A549 (cell line): ENCODE measurements around the gene INVS. TPM values are rescaled to one million over a fixed set of nuclear protein-coding genes. Genes with fewer than 3 reads are reported as not detected.

ENCODE experiments used
- ATAC-seq, 2 experiments: fragments of 200-7000 bp in 1 of 2; fragments of >200 bp in 1 of 2; cut with Nextera tagmentation in 1 of 2; cut with Tn5 transposase in 1 of 2; 3 replicates each; pipeline versions ENCODE4 v1.8.0 to v1.9.1; 2018 to 2020; ENCODE audit warnings: mild to moderate bottlenecking in 1 of 2, moderate library complexity in 1 of 2
- CTCF ChIA-PET: fragments of 300-600 bp; sonication (Branson Sonifier 250); formaldehyde crosslinking; extraction: SDS; loops from one replicate; lab custom pipeline; 2021; ENCODE audit warnings: antibody characterized with exemption, inconsistent platforms; lab: Yijun Ruan, JAX
- POLR2A ChIA-PET: fragments of 350-600 bp; formaldehyde crosslinking; extraction: SDS; loops from one replicate; lab custom pipeline; 2021; ENCODE audit warnings: antibody characterized with exemption, inconsistent platforms; lab: Yijun Ruan, JAX
- DNase-seq, 2 experiments: peaks; one replicate each; pipeline versions ENCODE4 v3.0.0 to v3.0.0-alpha.2; 2011 to 2016; ENCODE audit warnings: low read depth in 1 of 2, low spot score in 1 of 2
- FAIRE-seq: peaks from 2 replicates; lab custom pipeline; 2011; peaks lifted over from hg19 to GRCh38; lab: Jason Lieb, UNC
- H3K27ac ChIP-seq, 2 experiments: fragments of >200 bp; sonication (Bioruptor Twin); formaldehyde crosslinking; 3 replicates each; pipeline ENCODE4 v1.5.1; 2016 to 2017
- H3K4me1 ChIP-seq: fragments of >200 bp; sonication (Bioruptor Twin); formaldehyde crosslinking; 3 replicates; pipeline ENCODE4 v1.6.1; 2016
- H3K4me2 ChIP-seq: fragments of >200 bp; sonication (Bioruptor Twin); formaldehyde crosslinking; 3 replicates; pipeline ENCODE4 v1.6.1; 2016
- H3K4me3 ChIP-seq: fragments of >200 bp; sonication (Bioruptor Twin); formaldehyde crosslinking; 3 replicates; pipeline ENCODE4 v1.5.1; 2016
- H3K9me3 ChIP-seq: fragments of >200 bp; sonication (Bioruptor Twin); formaldehyde crosslinking; 3 replicates; pipeline ENCODE4 v1.6.1; 2016
- BHLHE40 ChIP-seq: IDR thresholded peaks from 2 replicates; pipeline ENCODE4 v1.6.1; 2012; ENCODE audit warnings: low read depth, low read length, inconsistent platforms
- EHF ChIP-seq: fragments of 250-450 bp; sonication (Bioruptor Pico); IDR thresholded peaks from 2 replicates; pipeline ENCODE4 v1.5.0; 2020; ENCODE audit warnings: mild to moderate bottlenecking
- EP300 ChIP-seq, 2 experiments: fragments of >200 bp; sonication (Bioruptor Twin); formaldehyde crosslinking; IDR thresholded peaks; 2 replicates in 1 of 2; 3 replicates in 1 of 2; pipeline ENCODE4 v1.6.1; 2016 to 2017
- ESRRA ChIP-seq: fragments of 150-350 bp; IDR thresholded peaks from 2 replicates; pipeline ENCODE4 v1.6.1; 2014; ENCODE audit warnings: mild to moderate bottlenecking, low read length, borderline replicate concordance
- GATA3 ChIP-seq: IDR thresholded peaks from 2 replicates; pipeline ENCODE4 v1.6.1; 2012; ENCODE audit warnings: borderline replicate concordance
- HOXB13 ChIP-seq: fragments of 250-450 bp; sonication (Bioruptor Pico); IDR thresholded peaks from 2 replicates; pipeline ENCODE4 v1.5.0; 2020; ENCODE audit warnings: low read depth, mild to moderate bottlenecking, moderate library complexity
- JUN ChIP-seq, 2 experiments: fragments of >200 bp; sonication (Bioruptor Twin); formaldehyde crosslinking; IDR thresholded peaks; 2 replicates in 1 of 2; 3 replicates in 1 of 2; pipeline ENCODE4 v1.6.1; 2016 to 2017
- NFE2L2 ChIP-seq: fragments of 150-350 bp; conservative IDR thresholded peaks from 2 replicates; pipeline ENCODE4 v1.6.1; 2014; ENCODE audit warnings: low read length
- NR3C1 ChIP-seq: fragments of >200 bp; sonication (Bioruptor Twin); formaldehyde crosslinking; IDR thresholded peaks from 3 replicates; pipeline ENCODE4 v1.6.1; 2017
- POLR2AphosphoS2 ChIP-seq: conservative IDR thresholded peaks from 2 replicates; pipeline ENCODE4 v1.6.1; 2012; ENCODE audit warnings: low read length, improper control_type of control experiment, inconsistent platforms
- RARB ChIP-seq: fragments of 250-450 bp; sonication (Bioruptor Pico); IDR thresholded peaks from 2 replicates; pipeline ENCODE4 v1.8.0; 2021; ENCODE audit warnings: mild to moderate bottlenecking, moderate library complexity
- RNF2 ChIP-seq: fragments of 200-600 bp; sonication (generic); IDR thresholded peaks from 2 replicates; pipeline ENCODE4 v1.6.1; 2016; ENCODE audit warnings: low read depth, mild to moderate bottlenecking, antibody characterized with exemption, moderate library complexity, borderline replicate concordance
- SREBF2 ChIP-seq: fragments of 450-650 bp; IDR thresholded peaks from 2 replicates; pipeline ENCODE4 v1.6.1; 2014; ENCODE audit warnings: mild to moderate bottlenecking, moderate library complexity
- ZC3H11A ChIP-seq: fragments of 450-650 bp; IDR thresholded peaks from 2 replicates; pipeline ENCODE4 v1.6.1; 2014; ENCODE audit warnings: antibody characterized with exemption, mild to moderate bottlenecking
- ZSCAN20 ChIP-seq: fragments of 250-450 bp; sonication (Bioruptor Pico); IDR thresholded peaks from 2 replicates; pipeline ENCODE4 v1.8.0; 2022; ENCODE audit warnings: mild to moderate bottlenecking, moderate library complexity
- WGBS: methylation state at CpG from one replicate; pipeline ENCODE4 v1.1.6; 2017; ENCODE audit errors: missing lambda C conversion rate; 5-methylcytosine and 5-hydroxymethylcytosine counted together
- polyA plus RNA-seq, 4 experiments: library from polyadenylated mRNA; depleted of rRNA in 3 of 4; stranded (reverse); fragments of >200 nt; fragmentation: RNase III in 1 of 4; extraction: RNeasy Plus Mini Kit Qiagen cat#74134 plus additional on column Dnase treatment in 1 of 4; gene quantifications; 2 replicates in 3 of 4; 3 replicates in 1 of 4; pipeline ENCODE4 v1.2.3, GENCODE V29; 2011 to 2017
- TF ChIP-seq, protein P1 (sequence below): fragments of 150-350 bp; IDR thresholded peaks from 2 replicates; pipeline ENCODE4 v1.6.1; 2014; ENCODE audit warnings: low read depth, mild to moderate bottlenecking, low read length
- TF ChIP-seq, protein P2 (sequence below): fragments of 200-600 bp; sonication (generic); IDR thresholded peaks from 2 replicates; pipeline ENCODE4 v1.6.1; 2016; ENCODE audit warnings: antibody characterized with exemption, mild to moderate bottlenecking, moderate library complexity
- TF ChIP-seq, protein P3 (sequence below): fragments of 250-450 bp; sonication (Bioruptor Pico); IDR thresholded peaks from 2 replicates; pipeline ENCODE4 v1.5.0; 2021; ENCODE audit warnings: mild to moderate bottlenecking, moderate library complexity, borderline replicate concordance

INVS gene
- polyA plus RNA-seq, 2 of the 4 experiments (the other 2 are of a cell fraction), result 11.9 to 30.6 TPM

DNA sequence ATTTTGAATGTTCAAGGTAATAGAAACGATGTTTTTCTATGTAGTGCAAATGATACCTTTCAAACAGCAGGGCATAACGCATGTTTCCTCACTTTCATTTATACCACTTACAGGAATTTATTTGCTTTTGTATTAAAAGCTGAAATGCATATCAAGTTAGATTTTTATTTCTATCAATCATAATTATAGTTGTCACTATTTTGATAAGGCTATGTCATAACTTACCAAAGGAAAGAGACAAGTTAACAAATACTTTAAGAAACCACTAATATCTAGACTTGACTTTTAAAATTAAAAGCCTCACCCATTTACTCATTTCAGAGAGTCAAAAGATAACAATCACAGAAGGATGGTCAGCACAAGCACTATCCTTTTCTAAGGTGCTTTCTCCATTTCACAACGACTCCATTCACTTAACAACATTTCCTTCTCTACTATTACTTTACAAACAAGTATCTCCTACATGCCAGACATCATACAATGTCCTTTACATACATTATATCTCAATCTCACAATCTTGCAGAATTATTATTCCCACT is 12.9 kb upstream of the INVS start (continued):
- TF ChIP-seq, protein P1, sequence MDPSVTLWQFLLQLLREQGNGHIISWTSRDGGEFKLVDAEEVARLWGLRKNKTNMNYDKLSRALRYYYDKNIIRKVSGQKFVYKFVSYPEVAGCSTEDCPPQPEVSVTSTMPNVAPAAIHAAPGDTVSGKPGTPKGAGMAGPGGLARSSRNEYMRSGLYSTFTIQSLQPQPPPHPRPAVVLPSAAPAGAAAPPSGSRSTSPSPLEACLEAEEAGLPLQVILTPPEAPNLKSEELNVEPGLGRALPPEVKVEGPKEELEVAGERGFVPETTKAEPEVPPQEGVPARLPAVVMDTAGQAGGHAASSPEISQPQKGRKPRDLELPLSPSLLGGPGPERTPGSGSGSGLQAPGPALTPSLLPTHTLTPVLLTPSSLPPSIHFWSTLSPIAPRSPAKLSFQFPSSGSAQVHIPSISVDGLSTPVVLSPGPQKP, result no peak
- no peak for TF ChIP-seq SREBF2
- TF ChIP-seq, all 56 proteins: peak for 0

DNA sequence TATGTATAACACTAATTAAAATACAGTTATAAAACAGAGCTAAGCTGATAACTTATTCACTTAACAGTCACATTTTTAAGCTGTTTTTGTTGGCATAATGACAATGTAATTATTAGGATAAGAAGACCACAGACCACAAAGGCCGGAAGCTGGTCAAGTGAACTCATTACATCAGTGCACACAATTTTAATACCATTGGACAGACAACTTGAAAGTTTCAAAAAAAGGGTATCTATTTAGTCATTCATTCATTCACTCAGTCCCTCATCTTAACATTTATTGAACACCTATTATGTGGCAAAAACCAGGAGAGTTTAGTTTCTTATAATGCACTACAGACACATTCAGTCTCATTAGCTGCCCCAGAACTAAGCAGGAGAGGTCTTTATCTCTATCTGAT is 11.8 kb upstream of the INVS start:
- no peak for ATAC-seq
- Histone ChIP-seq H3K27ac (no peak overlapping the region), H3K4me1 (peaks cover 7% of the 10 kb centered on the region; the same call in 1 of the 3 replicates), H3K4me3 (no peak overlapping the region), H3K9me3 (no peaks in the 10 kb centered on the region), H3K4me2 (no peak overlapping the region)
- POLR2A ChIA-PET, result no interaction called here
- no peak for FAIRE-seq
- TF ChIP-seq ZC3H11A, result no peak
- TF ChIP-seq EHF (CRISPR knock-in tag), result no peak
- no peak for TF ChIP-seq JUN (IDR thresholded peaks at IDR 0.05)
- TF ChIP-seq RARB (CRISPR knock-in tag), result no peak
- no peak for TF ChIP-seq ZSCAN20 (CRISPR knock-in tag)
- no peak for TF ChIP-seq RNF2
- TF ChIP-seq NFE2L2, result no peak
- TF ChIP-seq, protein P2, sequence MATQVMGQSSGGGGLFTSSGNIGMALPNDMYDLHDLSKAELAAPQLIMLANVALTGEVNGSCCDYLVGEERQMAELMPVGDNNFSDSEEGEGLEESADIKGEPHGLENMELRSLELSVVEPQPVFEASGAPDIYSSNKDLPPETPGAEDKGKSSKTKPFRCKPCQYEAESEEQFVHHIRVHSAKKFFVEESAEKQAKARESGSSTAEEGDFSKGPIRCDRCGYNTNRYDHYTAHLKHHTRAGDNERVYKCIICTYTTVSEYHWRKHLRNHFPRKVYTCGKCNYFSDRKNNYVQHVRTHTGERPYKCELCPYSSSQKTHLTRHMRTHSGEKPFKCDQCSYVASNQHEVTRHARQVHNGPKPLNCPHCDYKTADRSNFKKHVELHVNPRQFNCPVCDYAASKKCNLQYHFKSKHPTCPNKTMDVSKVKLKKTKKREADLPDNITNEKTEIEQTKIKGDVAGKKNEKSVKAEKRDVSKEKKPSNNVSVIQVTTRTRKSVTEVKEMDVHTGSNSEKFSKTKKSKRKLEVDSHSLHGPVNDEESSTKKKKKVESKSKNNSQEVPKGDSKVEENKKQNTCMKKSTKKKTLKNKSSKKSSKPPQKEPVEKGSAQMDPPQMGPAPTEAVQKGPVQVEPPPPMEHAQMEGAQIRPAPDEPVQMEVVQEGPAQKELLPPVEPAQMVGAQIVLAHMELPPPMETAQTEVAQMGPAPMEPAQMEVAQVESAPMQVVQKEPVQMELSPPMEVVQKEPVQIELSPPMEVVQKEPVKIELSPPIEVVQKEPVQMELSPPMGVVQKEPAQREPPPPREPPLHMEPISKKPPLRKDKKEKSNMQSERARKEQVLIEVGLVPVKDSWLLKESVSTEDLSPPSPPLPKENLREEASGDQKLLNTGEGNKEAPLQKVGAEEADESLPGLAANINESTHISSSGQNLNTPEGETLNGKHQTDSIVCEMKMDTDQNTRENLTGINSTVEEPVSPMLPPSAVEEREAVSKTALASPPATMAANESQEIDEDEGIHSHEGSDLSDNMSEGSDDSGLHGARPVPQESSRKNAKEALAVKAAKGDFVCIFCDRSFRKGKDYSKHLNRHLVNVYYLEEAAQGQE, result no peak
- DNase-seq, result no peak
- CTCF ChIA-PET, result interaction anchor here (1.2 to 1.6 kb wide), 2 partner anchors 9 to 11 kb away, joined by 3 to 4 read pairs; no protein-coding TSS in a partner anchor
- 67% methylated on average over 1 of the region's 1 CpG for WGBS

DNA sequence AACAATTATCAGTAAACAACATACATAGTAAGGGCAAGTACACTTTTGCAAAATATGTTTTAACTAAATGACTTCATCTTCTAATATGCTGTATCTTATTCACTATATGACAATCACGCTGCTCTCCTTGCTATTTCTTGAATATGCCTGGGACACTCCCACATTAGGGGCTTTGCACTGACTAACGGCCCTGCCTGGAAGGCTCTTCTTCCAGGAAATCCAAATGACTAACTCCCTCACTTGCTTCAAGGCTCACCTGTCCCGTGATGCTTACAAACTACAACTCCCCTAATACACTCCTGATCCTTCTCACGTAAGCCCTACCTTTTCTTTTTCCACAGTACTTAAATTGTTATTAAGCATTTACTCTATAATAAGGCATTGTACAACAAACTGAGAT is 10.8 kb upstream of the INVS start:
- no peak overlapping the region for H3K4me2 ChIP-seq
- FAIRE-seq, result no peak
- POLR2A ChIA-PET, result no interaction called here

More for the DNA sequence above, 10.8 kb upstream of the INVS start:
- DNase-seq (no peak), ATAC-seq (no peak)
- CTCF ChIA-PET, result no interaction called here
- no peaks in the 10 kb centered on the region for H3K4me1 ChIP-seq
- H3K4me3 ChIP-seq, result no peak overlapping the region
- H3K9me3 ChIP-seq, result no peaks in the 10 kb centered on the region
- no peak overlapping the region for H3K27ac ChIP-seq
- WGBS, result 83% methylated on average over 4 of the region's 4 CpGs
- TF ChIP-seq BHLHE40 (no peak), ESRRA (no peak), EP300 (IDR thresholded peaks at IDR 0.05) (no peak), POLR2AphosphoS2 (no peak), GATA3 (no peak), RNF2 (no peak), NR3C1 (no peak), HOXB13 (no peak)
- TF ChIP-seq, protein P2, result no peak
- TF ChIP-seq, protein P3, sequence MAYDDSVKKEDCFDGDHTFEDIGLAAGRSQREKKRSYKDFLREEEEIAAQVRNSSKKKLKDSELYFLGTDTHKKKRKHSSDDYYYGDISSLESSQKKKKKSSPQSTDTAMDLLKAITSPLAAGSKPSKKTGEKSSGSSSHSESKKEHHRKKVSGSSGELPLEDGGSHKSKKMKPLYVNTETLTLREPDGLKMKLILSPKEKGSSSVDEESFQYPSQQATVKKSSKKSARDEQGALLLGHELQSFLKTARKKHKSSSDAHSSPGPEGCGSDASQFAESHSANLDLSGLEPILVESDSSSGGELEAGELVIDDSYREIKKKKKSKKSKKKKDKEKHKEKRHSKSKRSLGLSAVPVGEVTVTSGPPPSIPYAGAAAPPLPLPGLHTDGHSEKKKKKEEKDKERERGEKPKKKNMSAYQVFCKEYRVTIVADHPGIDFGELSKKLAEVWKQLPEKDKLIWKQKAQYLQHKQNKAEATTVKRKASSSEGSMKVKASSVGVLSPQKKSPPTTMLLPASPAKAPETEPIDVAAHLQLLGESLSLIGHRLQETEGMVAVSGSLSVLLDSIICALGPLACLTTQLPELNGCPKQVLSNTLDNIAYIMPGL (CRISPR knock-in tag), result no peak
